Measurements from ENCODE around the gene UBE2QL1. TPM values are rescaled to one million over a fixed set of nuclear protein-coding genes. Genes with fewer than 3 reads are reported as not detected.

UBE2QL1 gene
- total and polyA plus RNA-seq, 4 donors, result 0.02 to 0.51 (median 0.09) TPM

DNA sequence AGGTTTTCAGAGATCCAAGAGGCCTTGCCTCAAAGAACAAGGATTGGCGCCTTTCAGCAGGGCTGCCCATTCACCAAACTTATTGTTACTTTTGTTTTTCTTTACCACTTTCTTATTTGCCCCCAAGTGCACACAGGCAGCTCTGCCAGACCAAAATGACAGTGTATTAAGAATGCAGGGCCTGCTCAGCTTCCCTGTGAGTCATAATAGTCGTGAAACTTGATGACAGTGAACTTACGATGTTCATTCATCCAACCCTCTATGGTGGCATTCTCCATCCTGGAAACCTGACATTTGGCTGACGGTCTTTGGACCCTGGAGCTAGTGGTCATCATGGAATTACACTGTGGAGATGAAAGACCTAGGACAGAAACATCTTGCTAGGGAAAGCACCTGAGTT lies 44.3 kb downstream of the UBE2QL1 start:
- 82 to 91% methylated on average over 4 of the region's 4 CpGs for WGBS, 2 donors
- H3K36me3 ChIP-seq (ENCODE audit: control insufficient read depth in 4 of 4, insufficient read depth in 4 of 4, low read length in 4 of 4), result no peaks in the 10 kb centered on the region
- TF ChIP-seq, protein P1, sequence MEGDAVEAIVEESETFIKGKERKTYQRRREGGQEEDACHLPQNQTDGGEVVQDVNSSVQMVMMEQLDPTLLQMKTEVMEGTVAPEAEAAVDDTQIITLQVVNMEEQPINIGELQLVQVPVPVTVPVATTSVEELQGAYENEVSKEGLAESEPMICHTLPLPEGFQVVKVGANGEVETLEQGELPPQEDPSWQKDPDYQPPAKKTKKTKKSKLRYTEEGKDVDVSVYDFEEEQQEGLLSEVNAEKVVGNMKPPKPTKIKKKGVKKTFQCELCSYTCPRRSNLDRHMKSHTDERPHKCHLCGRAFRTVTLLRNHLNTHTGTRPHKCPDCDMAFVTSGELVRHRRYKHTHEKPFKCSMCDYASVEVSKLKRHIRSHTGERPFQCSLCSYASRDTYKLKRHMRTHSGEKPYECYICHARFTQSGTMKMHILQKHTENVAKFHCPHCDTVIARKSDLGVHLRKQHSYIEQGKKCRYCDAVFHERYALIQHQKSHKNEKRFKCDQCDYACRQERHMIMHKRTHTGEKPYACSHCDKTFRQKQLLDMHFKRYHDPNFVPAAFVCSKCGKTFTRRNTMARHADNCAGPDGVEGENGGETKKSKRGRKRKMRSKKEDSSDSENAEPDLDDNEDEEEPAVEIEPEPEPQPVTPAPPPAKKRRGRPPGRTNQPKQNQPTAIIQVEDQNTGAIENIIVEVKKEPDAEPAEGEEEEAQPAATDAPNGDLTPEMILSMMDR (IDR thresholded peaks at IDR 0.05; ENCODE audit: control extremely low read depth, extremely low read depth), result no peak
- DNase-seq (no peak), ATAC-seq (ENCODE audit: insufficient read depth, low FRiP score) (no peak)
- H3K4me3 ChIP-seq, result no peak overlapping the region
- H3K27ac ChIP-seq (ENCODE audit: low read depth in 1 of 2, low read length in 1 of 2), result no peak overlapping the region
- H3K9me3 ChIP-seq (ENCODE audit: control insufficient read depth in 4 of 4, insufficient read depth in 3 of 4, low read length in 3 of 4), result peaks cover 0 to 4% (median 0%) of the 10 kb centered on the region in 4 donors
- H3K27me3 ChIP-seq (ENCODE audit: control insufficient read depth in 3 of 3, insufficient read depth in 3 of 3, low read length in 2 of 3), result no peaks in the 10 kb centered on the region
- no peak overlapping the region for H3K9ac ChIP-seq (ENCODE audit: insufficient read depth in 1 of 2, low read length in 2 of 2)
- H3K4me1 ChIP-seq (ENCODE audit: control insufficient read depth in 5 of 5, insufficient read depth in 5 of 5, low read length in 5 of 5), result peaks cover 0 to 10% (median 0%) of the 10 kb centered on the region in 5 donors

GRCh38 chr5:6493681-6494454 lies 45.2 kb downstream of the UBE2QL1 start:
- H3K27ac ChIP-seq (ENCODE audit: low read depth in 1 of 2, low read length in 1 of 2), result no peak overlapping the region
- TF ChIP-seq, protein P1 (IDR thresholded peaks at IDR 0.05; ENCODE audit: control extremely low read depth, extremely low read depth), result no peak
- no peak for DNase-seq
- H3K27me3 ChIP-seq (ENCODE audit: control insufficient read depth in 3 of 3, insufficient read depth in 3 of 3, low read length in 2 of 3), result no peaks in the 10 kb centered on the region
- no peak overlapping the region for H3K9ac ChIP-seq (ENCODE audit: insufficient read depth in 1 of 2, low read length in 2 of 2)
- WGBS, 2 donors, result 93 to 94% methylated on average over 9 of the region's 9 CpGs
- H3K36me3 ChIP-seq (ENCODE audit: control insufficient read depth in 4 of 4, insufficient read depth in 4 of 4, low read length in 4 of 4), result no peaks in the 10 kb centered on the region
- H3K4me1 ChIP-seq (ENCODE audit: control insufficient read depth in 5 of 5, insufficient read depth in 5 of 5, low read length in 5 of 5), result peaks cover 0 to 11% (median 0%) of the 10 kb centered on the region in 5 donors
- H3K9me3 ChIP-seq (ENCODE audit: control insufficient read depth in 4 of 4, insufficient read depth in 3 of 4, low read length in 3 of 4), result peaks cover 0 to 4% (median 0%) of the 10 kb centered on the region in 4 donors
- ATAC-seq (ENCODE audit: insufficient read depth, low FRiP score), result no peak
- H3K4me3 ChIP-seq, result no peak overlapping the region

GRCh38 chr5:6494939-6495338 lies 46.3 kb downstream of the UBE2QL1 start:
- Histone ChIP-seq H3K9ac (ENCODE audit: insufficient read depth in 1 of 2, low read length in 2 of 2) (no peak overlapping the region), H3K27ac (ENCODE audit: low read depth in 1 of 2, low read length in 1 of 2) (no peak overlapping the region)

More at GRCh38 chr5:6494939-6495338, 46.3 kb downstream of the UBE2QL1 start:
- 78 to 94% methylated on average over 5 of the region's 5 CpGs for WGBS, 2 donors
- Histone ChIP-seq H3K27me3 (ENCODE audit: control insufficient read depth in 3 of 3, insufficient read depth in 3 of 3, low read length in 2 of 3) (no peaks in the 10 kb centered on the region), H3K4me3 (no peak overlapping the region), H3K9me3 (ENCODE audit: control insufficient read depth in 4 of 4, insufficient read depth in 3 of 4, low read length in 3 of 4) (peaks cover 0 to 2% (median 0%) of the 10 kb centered on the region in 4 donors), H3K36me3 (ENCODE audit: control insufficient read depth in 4 of 4, insufficient read depth in 4 of 4, low read length in 4 of 4) (no peaks in the 10 kb centered on the region), H3K4me1 (ENCODE audit: control insufficient read depth in 5 of 5, insufficient read depth in 5 of 5, low read length in 5 of 5) (peaks cover 0 to 11% (median 0%) of the 10 kb centered on the region in 5 donors)
- TF ChIP-seq, protein P1 (IDR thresholded peaks at IDR 0.05; ENCODE audit: control extremely low read depth, extremely low read depth), result no peak
- ATAC-seq (ENCODE audit: insufficient read depth, low FRiP score) (no peak), DNase-seq (no peak)
